Body of pancreas (tissue), 4 donors: ENCODE data around the gene LRRC63. TPM values are rescaled to one million over a fixed set of nuclear protein-coding genes. Genes with fewer than 3 reads are reported as not detected.

Experiments used
- ATAC-seq: fragments of 150-250 bp; one replicate; pipeline ENCODE4 v1.9.1; 2016
- DNase-seq, 4 donors: peaks; one replicate each; pipeline ENCODE4 v3.0.0-alpha.2; 2019
- H3K27ac ChIP-seq, 4 donors: fragments of 200-600 bp; sonication (generic); 1 replicate in 3 of 4; 2 replicates in 1 of 4; pipeline versions ENCODE4 v1.5.1 to v1.6.1; 2016 to 2019; ENCODE audit warnings: mild to moderate bottlenecking in 1 of 4, mixed read lengths in 1 of 4, moderate library complexity in 1 of 4
- H3K27me3 ChIP-seq, 2 donors: fragments of 200-600 bp; sonication (generic); one replicate each; pipeline ENCODE4 v1.6.0; 2016; ENCODE audit warnings: mild to moderate bottlenecking in 1 of 2
- H3K36me3 ChIP-seq, 2 donors: fragments of 200-600 bp; sonication (generic); replicated peaks in 1 of 2; 2 replicates each; pipeline ENCODE4 v1.5.1; 2016; ENCODE audit warnings: low read depth in 2 of 2; ENCODE audit not compliant: insufficient read depth in 1 of 2
- H3K4me1 ChIP-seq: fragments of 200-600 bp; sonication (generic); one replicate; pipeline ENCODE4 v1.6.0; 2016
- H3K4me3 ChIP-seq, 2 donors: fragments of 200-600 bp; sonication (generic); 1 replicate in 1 of 2; 2 replicates in 1 of 2; pipeline ENCODE4 v1.5.1; 2016 to 2019
- H3K9me3 ChIP-seq, 3 donors: fragments of 200-600 bp; sonication (generic); 1 replicate in 2 of 3; 2 replicates in 1 of 3; pipeline ENCODE4 v1.5.1; 2016
- POLR2A ChIP-seq, 3 donors: fragments of 450-650 bp; IDR thresholded peaks; one replicate each; pipeline ENCODE4 v1.6.1; 2016; ENCODE audit warnings: antibody characterized with exemption in 3 of 3, mild to moderate bottlenecking in 2 of 3
- WGBS, 2 donors: methylation state at CpG; one replicate each; pipeline ENCODE4 v1.1.5; 2017; 5-methylcytosine and 5-hydroxymethylcytosine counted together
- intact Hi-C: fragments of 100-400 bp; cut with DNase I; formaldehyde crosslinking; loops from one replicate; pipeline ENCODE4 v1.15.1; 2023
- total RNA-seq, 2 donors: library from RNA; depleted of rRNA; stranded (reverse); fragments of >200 nt; gene quantifications; one replicate each; pipeline ENCODE4 v1.1.0, GENCODE V29; 2016
- TF ChIP-seq, protein P1 (sequence below), 7 experiments: fragments of 450-650 bp in 4 of 7; fragments of 200-600 bp in 3 of 7; sonication (generic) in 3 of 7; IDR thresholded peaks; one replicate each; pipeline ENCODE4 v1.5.1; 2016 to 2019; ENCODE audit warnings: antibody characterized with exemption in 7 of 7

Gene LRRC63
- total RNA-seq, 2 donors from 2014 or later = not detected

DNA sequence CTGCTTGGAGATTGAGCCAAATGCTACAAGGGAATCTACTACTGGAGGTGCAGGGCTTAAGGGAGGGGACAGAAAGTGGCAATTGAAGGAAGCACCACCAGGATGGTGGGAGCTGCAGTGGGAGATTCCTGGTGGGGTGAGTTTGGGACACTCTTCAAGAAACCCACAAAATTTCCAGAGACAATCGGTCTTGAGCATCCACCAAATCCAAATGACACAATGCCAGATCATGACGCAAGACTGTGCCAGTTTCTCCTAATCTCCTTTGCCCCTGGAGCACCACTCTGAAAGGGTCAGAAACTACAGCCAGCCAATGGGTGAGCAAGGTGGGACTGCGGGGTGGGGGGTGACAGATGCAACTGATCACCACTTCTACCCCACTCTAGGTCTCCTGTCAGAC, 78.7 kb downstream of the LRRC63 start:
- no peaks in the 10 kb centered on the region for H3K4me1 ChIP-seq
- H3K27me3 ChIP-seq = no peaks in the 10 kb centered on the region
- no peak for ATAC-seq
- no peak for TF ChIP-seq POLR2A (IDR thresholded peaks at IDR 0.05)
- TF ChIP-seq, protein P1, sequence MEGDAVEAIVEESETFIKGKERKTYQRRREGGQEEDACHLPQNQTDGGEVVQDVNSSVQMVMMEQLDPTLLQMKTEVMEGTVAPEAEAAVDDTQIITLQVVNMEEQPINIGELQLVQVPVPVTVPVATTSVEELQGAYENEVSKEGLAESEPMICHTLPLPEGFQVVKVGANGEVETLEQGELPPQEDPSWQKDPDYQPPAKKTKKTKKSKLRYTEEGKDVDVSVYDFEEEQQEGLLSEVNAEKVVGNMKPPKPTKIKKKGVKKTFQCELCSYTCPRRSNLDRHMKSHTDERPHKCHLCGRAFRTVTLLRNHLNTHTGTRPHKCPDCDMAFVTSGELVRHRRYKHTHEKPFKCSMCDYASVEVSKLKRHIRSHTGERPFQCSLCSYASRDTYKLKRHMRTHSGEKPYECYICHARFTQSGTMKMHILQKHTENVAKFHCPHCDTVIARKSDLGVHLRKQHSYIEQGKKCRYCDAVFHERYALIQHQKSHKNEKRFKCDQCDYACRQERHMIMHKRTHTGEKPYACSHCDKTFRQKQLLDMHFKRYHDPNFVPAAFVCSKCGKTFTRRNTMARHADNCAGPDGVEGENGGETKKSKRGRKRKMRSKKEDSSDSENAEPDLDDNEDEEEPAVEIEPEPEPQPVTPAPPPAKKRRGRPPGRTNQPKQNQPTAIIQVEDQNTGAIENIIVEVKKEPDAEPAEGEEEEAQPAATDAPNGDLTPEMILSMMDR (IDR thresholded peaks at IDR 0.05) = no peak
- 67 to 91% methylated on average over 3 of the region's 3 CpGs for WGBS, 2 donors
- intact Hi-C loops = no loop called here
- no peak for DNase-seq
- no peaks in the 10 kb centered on the region for H3K36me3 ChIP-seq
- H3K27ac ChIP-seq = no peak overlapping the region
- H3K4me3 ChIP-seq = no peak overlapping the region
- no peaks in the 10 kb centered on the region for H3K9me3 ChIP-seq

DNA sequence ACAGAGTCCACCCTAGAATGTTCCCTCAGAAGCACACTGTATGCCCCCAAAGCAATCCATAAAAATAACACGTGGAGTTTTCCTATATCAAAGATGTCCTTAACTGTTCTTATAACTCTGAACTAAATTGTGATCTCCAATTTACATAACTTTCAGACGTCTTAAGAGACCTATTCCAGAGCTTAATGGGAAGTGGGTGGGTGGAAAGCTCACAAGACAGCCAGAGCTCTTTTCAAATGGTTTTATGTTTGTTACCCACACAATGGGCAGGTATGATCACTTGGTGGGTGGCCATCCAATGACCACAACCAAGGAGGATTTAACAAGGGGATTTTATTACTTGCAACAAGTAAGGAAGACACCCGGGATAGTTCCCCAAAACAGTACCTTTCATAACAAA, 81.7 kb downstream of the LRRC63 start:
- ATAC-seq (no peak), DNase-seq (no peak)
- Histone ChIP-seq H3K27ac (no peak overlapping the region), H3K27me3 (no peaks in the 10 kb centered on the region), H3K36me3 (no peaks in the 10 kb centered on the region), H3K4me1 (no peaks in the 10 kb centered on the region), H3K4me3 (no peak overlapping the region), H3K9me3 (no peaks in the 10 kb centered on the region)
- WGBS, 2 donors = 60 to 71% methylated on average over 3 of the region's 3 CpGs
- TF ChIP-seq, protein P1 (IDR thresholded peaks at IDR 0.05) = no peak
- no peak for TF ChIP-seq POLR2A (IDR thresholded peaks at IDR 0.05)
- intact Hi-C loops = no loop called here

DNA sequence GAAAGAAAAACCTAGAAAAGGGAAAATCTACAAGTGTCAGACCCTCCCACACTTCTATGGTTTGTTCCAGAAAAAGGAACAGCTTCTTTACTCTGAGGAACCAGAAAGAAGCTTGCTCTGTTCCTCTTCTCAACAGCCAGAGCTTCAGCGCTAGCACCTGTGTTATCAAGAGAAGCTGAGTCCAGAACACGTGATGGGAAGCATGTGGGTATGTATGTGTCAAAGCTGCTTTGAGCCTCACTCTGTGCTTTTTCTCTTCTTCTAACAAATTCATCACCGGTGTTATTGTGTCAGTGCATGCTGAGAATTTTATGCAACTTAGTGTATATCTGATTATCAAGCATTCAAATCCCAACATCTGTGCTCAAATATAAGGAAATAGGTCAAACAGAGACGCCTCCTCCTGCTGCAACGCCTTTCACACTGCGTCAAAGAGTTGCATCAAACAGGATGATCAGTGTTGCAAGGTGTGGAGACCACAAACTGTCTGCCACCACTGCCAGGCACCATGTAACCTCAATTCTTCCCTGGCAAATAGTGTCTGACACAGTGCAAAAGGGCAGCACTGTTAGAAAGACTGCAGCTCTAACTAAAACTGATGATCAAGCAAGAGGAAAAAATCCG, 83.9 kb downstream of the LRRC63 start:
- WGBS, 2 donors = 48 to 52% methylated on average over 7 of the region's 7 CpGs
- intact Hi-C loops = no loop called here
- peak in 3 of 4 donors; percentile 14 to 52 (median 18) for DNase-seq
- ATAC-seq = peak; percentile 36
- peak overlapping the region in 1 of 4 donors; percentile 52 for H3K27ac ChIP-seq
- H3K4me1 ChIP-seq = no peaks in the 10 kb centered on the region
- no peaks in the 10 kb centered on the region for H3K9me3 ChIP-seq
- TF ChIP-seq POLR2A (IDR thresholded peaks at IDR 0.05) = no peak
- TF ChIP-seq, protein P1 (IDR thresholded peaks at IDR 0.05) = no peak
- no peak overlapping the region for H3K4me3 ChIP-seq
- H3K27me3 ChIP-seq = no peaks in the 10 kb centered on the region
- no peaks in the 10 kb centered on the region for H3K36me3 ChIP-seq

DNA sequence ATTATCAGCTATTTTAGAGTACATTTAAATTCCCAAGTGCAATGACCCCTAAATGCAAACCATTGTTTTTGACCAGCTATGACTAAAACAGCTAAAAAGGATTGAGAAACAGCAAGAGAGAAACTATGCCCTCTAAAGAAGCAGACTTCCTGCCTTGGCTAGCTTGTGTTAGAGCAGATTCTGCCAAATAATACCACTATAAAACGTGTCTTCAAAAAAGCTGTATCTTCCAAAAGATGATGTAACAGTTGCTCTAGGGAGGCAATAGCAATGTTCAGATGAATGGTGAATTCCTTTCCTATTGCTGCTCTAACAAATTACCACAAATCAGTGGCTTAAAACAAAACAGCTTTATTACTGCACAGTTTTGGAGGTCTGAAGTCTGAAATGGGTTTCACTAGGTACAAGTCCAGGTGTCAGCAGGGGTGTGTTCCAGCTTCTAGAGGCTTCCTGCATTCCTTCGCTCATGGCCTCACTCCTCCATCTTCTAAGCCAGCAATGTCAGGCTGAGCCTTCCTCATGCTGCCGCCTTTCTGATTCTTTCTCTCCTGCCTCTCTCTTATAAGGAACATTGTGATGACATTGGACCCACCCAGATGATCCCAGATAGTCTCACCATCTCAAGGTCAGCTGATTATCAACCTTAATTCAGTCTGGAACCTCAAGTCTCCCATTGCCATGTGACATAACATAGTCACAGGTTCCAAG, 84.5 kb downstream of the LRRC63 start:
- TF ChIP-seq, protein P1 (IDR thresholded peaks at IDR 0.05) = no peak
- TF ChIP-seq POLR2A (IDR thresholded peaks at IDR 0.05) = no peak
- H3K36me3 ChIP-seq = no peaks in the 10 kb centered on the region
- no peak overlapping the region for H3K4me3 ChIP-seq
- H3K4me1 ChIP-seq = no peaks in the 10 kb centered on the region
- H3K9me3 ChIP-seq = no peaks in the 10 kb centered on the region
- H3K27me3 ChIP-seq = no peaks in the 10 kb centered on the region
- no peak for DNase-seq
- peak overlapping the region in 2 of 4 donors; percentile 22 to 24 for H3K27ac ChIP-seq
- peak; percentile 63 for ATAC-seq
- intact Hi-C loops = no loop called here
- WGBS, 2 donors = 67 to 73% methylated on average over 3 of the region's 3 CpGs
